SK-N-SH (cell line): ENCODE data around the gene NECTIN1. TPM values are rescaled to one million over a fixed set of nuclear protein-coding genes. Genes with fewer than 3 reads are reported as not detected.

Experiments
- CTCF ChIA-PET: fragments of 300-600, 350-600 bp; formaldehyde crosslinking; extraction: SDS; loops from one replicate; lab custom pipeline; 2021; lab: Yijun Ruan, JAX
- POLR2A ChIA-PET: fragments of 350-600 bp; sonication (Branson Sonifier 250); formaldehyde crosslinking; extraction: SDS; loops from one replicate; lab custom pipeline; 2020; ENCODE audit warnings: antibody characterized with exemption, inconsistent platforms; lab: Yijun Ruan, JAX
- DNase-seq: peaks from one replicate; pipeline ENCODE4 v3.0.0; 2012
- H2AFZ ChIP-seq: fragments of 200-600 bp; sonication (generic); 2 replicates; pipeline ENCODE4 v1.8.1; 2016; ENCODE audit warnings: antibody characterized with exemption, mild to moderate bottlenecking, low read depth
- H3F3A ChIP-seq: fragments of 200-600 bp; sonication (generic); replicated peaks from 2 replicates; pipeline ENCODE3; 2016; ENCODE audit warnings: antibody characterized with exemption, mild to moderate bottlenecking; ENCODE audit not compliant: insufficient read depth
- H3K27ac ChIP-seq, 2 experiments: fragments of 200-500 bp in 1 of 2; fragments of 200-600 bp in 1 of 2; sonication (Bioruptor generic) in 1 of 2; sonication (generic), shearing (Covaris generic) in 1 of 2; 2 replicates each; pipeline versions ENCODE4 v1.5.1 to v1.6.1; 2014 to 2016; ENCODE audit warnings: low read depth in 2 of 2, inconsistent platforms in 1 of 2, low read length in 1 of 2, mild to moderate bottlenecking in 1 of 2, mixed read lengths in 1 of 2
- H3K27me3 ChIP-seq: fragments of 200-600 bp; sonication (generic), shearing (Covaris generic); 2 replicates; pipeline ENCODE4 v1.6.1; 2016; ENCODE audit warnings: mixed run types; ENCODE audit not compliant: insufficient read depth
- H3K36me3 ChIP-seq, 2 experiments: fragments of 200-500 bp in 1 of 2; fragments of 200-600 bp in 1 of 2; sonication (Bioruptor generic) in 1 of 2; sonication (generic) in 1 of 2; replicated peaks in 1 of 2; 2 replicates each; pipeline versions ENCODE3 to v1.5.1; 2014 to 2016; ENCODE audit warnings: low read length in 1 of 2, mild to moderate bottlenecking in 1 of 2; ENCODE audit not compliant: insufficient read depth in 2 of 2, control insufficient read depth in 1 of 2
- H3K4me1 ChIP-seq, 2 experiments: fragments of 200-500 bp in 1 of 2; fragments of 200-600 bp in 1 of 2; sonication (Bioruptor generic) in 1 of 2; sonication (generic), shearing (Covaris generic) in 1 of 2; 2 replicates each; pipeline versions ENCODE4 v1.5.1 to v1.6.1; 2014 to 2016; ENCODE audit warnings: low read depth in 1 of 2, low read length in 1 of 2, mixed run types in 1 of 2; ENCODE audit not compliant: insufficient read depth in 2 of 2, control insufficient read depth in 1 of 2
- H3K4me2 ChIP-seq: fragments of 200-600 bp; sonication (generic), shearing (Covaris generic); 2 replicates; pipeline ENCODE4 v1.6.1; 2017; ENCODE audit warnings: mixed run types
- H3K4me3 ChIP-seq, 2 experiments: fragments of 200-500 bp in 1 of 2; fragments of 200-600 bp in 1 of 2; sonication (Bioruptor generic) in 1 of 2; sonication (generic), shearing (Covaris generic) in 1 of 2; 2 replicates each; pipeline versions ENCODE4 v1.5.1 to v1.8.1; 2014 to 2016; ENCODE audit warnings: low read depth in 2 of 2, inconsistent platforms in 1 of 2, low read length in 1 of 2, mild to moderate bottlenecking in 1 of 2, mixed read lengths in 1 of 2, moderate library complexity in 1 of 2
- H3K79me2 ChIP-seq: fragments of 200-600 bp; sonication (generic); 2 replicates; pipeline ENCODE4 v1.8.1; 2017; ENCODE audit warnings: mild to moderate bottlenecking; ENCODE audit not compliant: insufficient read depth
- H3K9ac ChIP-seq: fragments of 200-600 bp; sonication (generic); 2 replicates; pipeline ENCODE4 v1.6.1; 2017; ENCODE audit warnings: mixed run types
- H3K9me2 ChIP-seq: fragments of 200-600 bp; sonication (generic); 2 replicates; pipeline ENCODE4 v1.6.1; 2017; ENCODE audit warnings: mixed run types
- H3K9me3 ChIP-seq: fragments of 200-600 bp; sonication (generic); 2 replicates; pipeline ENCODE4 v1.6.1; 2017; ENCODE audit warnings: mixed run types, mild to moderate bottlenecking, moderate library complexity
- H4K20me1 ChIP-seq: fragments of 200-600 bp; sonication (generic); 2 replicates; pipeline ENCODE4 v1.6.1; 2017; ENCODE audit warnings: mild to moderate bottlenecking, mixed run types; ENCODE audit not compliant: insufficient read depth
- EZH2phosphoT487 ChIP-seq: fragments of 200-600 bp; sonication (generic); IDR thresholded peaks from 2 replicates; pipeline ENCODE4 v1.6.1; 2017; ENCODE audit warnings: low read depth, mixed run types, mild to moderate bottlenecking, antibody characterized with exemption, moderate library complexity, borderline replicate concordance
- FOSL2 ChIP-seq: IDR thresholded peaks from 2 replicates; pipeline ENCODE4 v1.4.0; 2012; ENCODE audit warnings: low read depth, mild to moderate bottlenecking, moderate library complexity, borderline replicate concordance
- FOXJ3 ChIP-seq: sonication (generic); formaldehyde crosslinking; IDR thresholded peaks from 2 replicates; pipeline ENCODE4 v1.5.1; 2020; ENCODE audit warnings: mild to moderate bottlenecking, missing genetic modification reagents
- FOXM1 ChIP-seq: IDR thresholded peaks from 2 replicates; pipeline ENCODE4 v1.4.0; 2012; ENCODE audit warnings: low read depth, mild to moderate bottlenecking
- GATA2 ChIP-seq: sonication (generic); formaldehyde crosslinking; IDR thresholded peaks from 2 replicates; pipeline ENCODE4 v1.5.0; 2020; ENCODE audit warnings: mild to moderate bottlenecking, missing genetic modification reagents
- MXI1 ChIP-seq: IDR thresholded peaks from 2 replicates; pipeline ENCODE4 v1.6.1; 2012; ENCODE audit warnings: mild to moderate bottlenecking, low read depth, low read length, improper control_type of control experiment
- NRF1 ChIP-seq: IDR thresholded peaks from 2 replicates; pipeline ENCODE4 v1.6.1; 2012; ENCODE audit warnings: low read depth, mild to moderate bottlenecking, low read length
- SIN3A ChIP-seq: IDR thresholded peaks from 2 replicates; pipeline ENCODE4 v1.6.1; 2012; ENCODE audit warnings: low read depth, mild to moderate bottlenecking, low read length, moderate library complexity, borderline replicate concordance
- SMC3 ChIP-seq: IDR thresholded peaks from 2 replicates; pipeline ENCODE4 v1.6.1; 2012; ENCODE audit warnings: low read depth, low read length, improper control_type of control experiment
- YY1 ChIP-seq: IDR thresholded peaks from 2 replicates; pipeline ENCODE4 v1.4.0; 2012; ENCODE audit warnings: low read depth, mild to moderate bottlenecking
- WGBS: methylation state at CpG from one replicate; pipeline ENCODE4 v1.1.6; 2017; ENCODE audit warnings: low lambda C conversion rate; 5-methylcytosine and 5-hydroxymethylcytosine counted together
- polyA plus RNA-seq, 3 experiments: library from polyadenylated mRNA; depleted of rRNA; stranded (reverse); fragments of >200 nt; gene quantifications; 2 replicates each; pipeline ENCODE4 v1.2.3, GENCODE V29; 2012
- TF ChIP-seq, protein P1 (sequence below): IDR thresholded peaks from 2 replicates; pipeline ENCODE4; 2012
- TF ChIP-seq, protein P2 (sequence below): IDR thresholded peaks from 2 replicates; pipeline ENCODE4 v1.6.1; 2012; ENCODE audit warnings: mild to moderate bottlenecking, low read depth, low read length, moderate library complexity
- TF ChIP-seq, protein P3 (sequence below): IDR thresholded peaks from 2 replicates; pipeline ENCODE4 v1.4.0; 2012; ENCODE audit warnings: low read depth
- TF ChIP-seq, protein P4 (sequence below): fragments of 150-350 bp; IDR thresholded peaks from 2 replicates; pipeline ENCODE4 v1.6.1; 2016; ENCODE audit warnings: mild to moderate bottlenecking, low read depth, low read length

The NECTIN1 gene
- polyA plus RNA-seq, 1 of the 3 experiments (the other 2 are of a cell fraction) = 9.1 TPM

DNA sequence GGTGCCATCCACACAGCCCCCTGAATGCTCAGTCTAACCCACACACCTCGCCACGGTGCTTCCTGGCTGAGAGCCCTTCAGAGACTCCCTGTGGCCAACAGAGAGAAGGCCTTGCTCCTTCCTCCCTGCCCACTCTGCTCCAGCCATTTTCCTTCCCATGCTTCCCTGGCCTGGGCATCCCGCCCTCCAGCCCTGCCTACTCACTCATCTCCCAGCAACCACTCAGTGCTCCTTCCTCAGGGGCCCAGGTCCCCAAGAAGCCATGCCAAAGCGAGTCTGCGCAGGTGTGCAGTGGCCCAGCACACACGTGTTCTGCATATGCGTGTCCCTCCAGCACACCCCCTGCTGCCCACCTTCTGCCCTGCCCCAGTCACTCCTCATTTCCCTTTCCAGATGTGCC, 56.4 kb downstream of the NECTIN1 start:
- peak; percentile 29 for DNase-seq

DNA sequence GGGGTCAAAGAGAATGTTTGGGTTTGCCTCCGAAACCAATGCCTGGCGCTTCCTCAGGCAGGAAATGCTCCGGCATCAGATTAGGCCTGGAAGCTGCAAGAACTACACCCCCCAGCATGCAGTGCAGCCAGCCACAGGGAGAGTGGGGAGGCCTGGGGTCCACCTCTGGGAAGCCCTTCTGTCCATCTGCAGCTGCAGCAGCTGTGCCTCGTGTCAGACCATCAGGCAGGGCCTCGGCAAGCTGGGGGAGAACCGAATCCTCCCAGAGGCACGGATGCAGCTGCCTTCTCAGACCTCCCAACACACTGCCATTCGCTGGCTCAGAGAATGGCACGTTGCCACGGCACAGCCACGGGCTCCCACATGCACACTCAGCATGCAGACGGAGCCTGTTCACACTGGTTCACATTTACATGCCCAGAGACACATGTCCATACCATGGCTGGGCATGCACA, 57.4 kb downstream of the NECTIN1 start:
- Histone ChIP-seq H4K20me1 (no peaks in the 10 kb centered on the region), H3K4me2 (no peak overlapping the region), H3K9ac (no peak overlapping the region), H3K79me2 (no peaks in the 10 kb centered on the region), H3F3A (no peaks in the 10 kb centered on the region)
- POLR2A ChIA-PET = interaction anchor here (0.8 to 2.5 kb wide), 8 partner anchors 25 to 236 kb away, joined by 3 to 17 read pairs (median 5); partner anchors contain the start of gene NECTIN1
- no peak for TF ChIP-seq SMC3
- TF ChIP-seq YY1 = no peak
- TF ChIP-seq, protein P1, sequence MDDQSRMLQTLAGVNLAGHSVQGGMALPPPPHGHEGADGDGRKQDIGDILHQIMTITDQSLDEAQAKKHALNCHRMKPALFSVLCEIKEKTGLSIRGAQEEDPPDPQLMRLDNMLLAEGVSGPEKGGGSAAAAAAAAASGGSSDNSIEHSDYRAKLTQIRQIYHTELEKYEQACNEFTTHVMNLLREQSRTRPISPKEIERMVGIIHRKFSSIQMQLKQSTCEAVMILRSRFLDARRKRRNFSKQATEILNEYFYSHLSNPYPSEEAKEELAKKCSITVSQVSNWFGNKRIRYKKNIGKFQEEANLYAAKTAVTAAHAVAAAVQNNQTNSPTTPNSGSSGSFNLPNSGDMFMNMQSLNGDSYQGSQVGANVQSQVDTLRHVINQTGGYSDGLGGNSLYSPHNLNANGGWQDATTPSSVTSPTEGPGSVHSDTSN = no peak
- TF ChIP-seq, protein P2, sequence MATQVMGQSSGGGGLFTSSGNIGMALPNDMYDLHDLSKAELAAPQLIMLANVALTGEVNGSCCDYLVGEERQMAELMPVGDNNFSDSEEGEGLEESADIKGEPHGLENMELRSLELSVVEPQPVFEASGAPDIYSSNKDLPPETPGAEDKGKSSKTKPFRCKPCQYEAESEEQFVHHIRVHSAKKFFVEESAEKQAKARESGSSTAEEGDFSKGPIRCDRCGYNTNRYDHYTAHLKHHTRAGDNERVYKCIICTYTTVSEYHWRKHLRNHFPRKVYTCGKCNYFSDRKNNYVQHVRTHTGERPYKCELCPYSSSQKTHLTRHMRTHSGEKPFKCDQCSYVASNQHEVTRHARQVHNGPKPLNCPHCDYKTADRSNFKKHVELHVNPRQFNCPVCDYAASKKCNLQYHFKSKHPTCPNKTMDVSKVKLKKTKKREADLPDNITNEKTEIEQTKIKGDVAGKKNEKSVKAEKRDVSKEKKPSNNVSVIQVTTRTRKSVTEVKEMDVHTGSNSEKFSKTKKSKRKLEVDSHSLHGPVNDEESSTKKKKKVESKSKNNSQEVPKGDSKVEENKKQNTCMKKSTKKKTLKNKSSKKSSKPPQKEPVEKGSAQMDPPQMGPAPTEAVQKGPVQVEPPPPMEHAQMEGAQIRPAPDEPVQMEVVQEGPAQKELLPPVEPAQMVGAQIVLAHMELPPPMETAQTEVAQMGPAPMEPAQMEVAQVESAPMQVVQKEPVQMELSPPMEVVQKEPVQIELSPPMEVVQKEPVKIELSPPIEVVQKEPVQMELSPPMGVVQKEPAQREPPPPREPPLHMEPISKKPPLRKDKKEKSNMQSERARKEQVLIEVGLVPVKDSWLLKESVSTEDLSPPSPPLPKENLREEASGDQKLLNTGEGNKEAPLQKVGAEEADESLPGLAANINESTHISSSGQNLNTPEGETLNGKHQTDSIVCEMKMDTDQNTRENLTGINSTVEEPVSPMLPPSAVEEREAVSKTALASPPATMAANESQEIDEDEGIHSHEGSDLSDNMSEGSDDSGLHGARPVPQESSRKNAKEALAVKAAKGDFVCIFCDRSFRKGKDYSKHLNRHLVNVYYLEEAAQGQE = no peak
- peak; percentile 46; the same call in 1 of the 2 replicates for TF ChIP-seq MXI1
- TF ChIP-seq, protein P3, sequence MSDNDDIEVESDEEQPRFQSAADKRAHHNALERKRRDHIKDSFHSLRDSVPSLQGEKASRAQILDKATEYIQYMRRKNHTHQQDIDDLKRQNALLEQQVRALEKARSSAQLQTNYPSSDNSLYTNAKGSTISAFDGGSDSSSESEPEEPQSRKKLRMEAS = no peak
- TF ChIP-seq, all 33 proteins: peak for 1
- CTCF ChIA-PET = interaction anchor here (0.7 to 7.1 kb wide), 13 partner anchors 12 to 437 kb away, joined by 3 to 44 read pairs (median 4); partner anchors contain the start of gene NECTIN1
- Histone ChIP-seq H3K9me3 (no peaks in the 10 kb centered on the region), H3K4me1 (peaks cover 4 to 39% of the 10 kb centered on the region in 2 experiments; a peak in 2 of 4 replicates), H3K36me3 (peaks cover 0 to 4% of the 10 kb centered on the region in 2 experiments), H3K27ac (peak overlapping the region in 1 of 2 experiments; percentile 93; a peak in 2 of 4 replicates), H3K4me3 (no peak overlapping the region; a peak in 1 of 4 replicates), H3K9me2 (no peaks in the 10 kb centered on the region), H2AFZ (no peak overlapping the region), H3K27me3 (no peaks in the 10 kb centered on the region)
- DNase-seq = peak; percentile 83
- 81% methylated on average over 3 of the region's 12 CpGs for WGBS

More for the DNA sequence above, 56.4 kb downstream of the NECTIN1 start:
- WGBS = 100% methylated on average over 7 of the region's 7 CpGs
- Histone ChIP-seq H3K27ac (peak overlapping the region in 1 of 2 experiments; percentile 93; a peak in 2 of 4 replicates), H2AFZ (no peak overlapping the region), H3K79me2 (no peaks in the 10 kb centered on the region), H3K27me3 (no peaks in the 10 kb centered on the region), H3K4me1 (peaks cover 10 to 35% of the 10 kb centered on the region in 2 experiments; a peak in 2 of 4 replicates), H3F3A (no peaks in the 10 kb centered on the region), H3K36me3 (peaks cover 0 to 6% of the 10 kb centered on the region in 2 experiments), H3K9me2 (no peaks in the 10 kb centered on the region), H3K9me3 (no peaks in the 10 kb centered on the region), H3K4me3 (no peak overlapping the region), H3K4me2 (no peak overlapping the region), H3K9ac (no peak overlapping the region), H4K20me1 (no peaks in the 10 kb centered on the region)
- no peak for TF ChIP-seq FOSL2
- TF ChIP-seq SIN3A = no peak
- no peak for TF ChIP-seq MXI1
- TF ChIP-seq FOXM1 = no peak
- TF ChIP-seq, protein P3 = no peak
- TF ChIP-seq FOXJ3 (CRISPR knock-in tag) = no peak
- TF ChIP-seq EZH2phosphoT487 = no peak
- TF ChIP-seq NRF1 = no peak
- TF ChIP-seq, protein P4, sequence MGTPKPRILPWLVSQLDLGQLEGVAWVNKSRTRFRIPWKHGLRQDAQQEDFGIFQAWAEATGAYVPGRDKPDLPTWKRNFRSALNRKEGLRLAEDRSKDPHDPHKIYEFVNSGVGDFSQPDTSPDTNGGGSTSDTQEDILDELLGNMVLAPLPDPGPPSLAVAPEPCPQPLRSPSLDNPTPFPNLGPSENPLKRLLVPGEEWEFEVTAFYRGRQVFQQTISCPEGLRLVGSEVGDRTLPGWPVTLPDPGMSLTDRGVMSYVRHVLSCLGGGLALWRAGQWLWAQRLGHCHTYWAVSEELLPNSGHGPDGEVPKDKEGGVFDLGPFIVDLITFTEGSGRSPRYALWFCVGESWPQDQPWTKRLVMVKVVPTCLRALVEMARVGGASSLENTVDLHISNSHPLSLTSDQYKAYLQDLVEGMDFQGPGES = no peak
- no peak for TF ChIP-seq GATA2 (CRISPR knock-in tag)
- CTCF ChIA-PET = interaction anchor here (0.7 to 7.1 kb wide), 6 partner anchors 13 to 436 kb away, joined by 3 to 44 read pairs (median 6); partner anchors contain the start of gene NECTIN1
- POLR2A ChIA-PET = interaction anchor here (1.9 to 2.5 kb wide), 2 partner anchors 51 to 56 kb away, joined by 5 to 17 read pairs; partner anchors contain the start of gene NECTIN1
